HEK293T (cell line): ENCODE measurements around the gene PRG2.

Experiments
- CTCF ChIA-PET: fragments of 350-600 bp; formaldehyde crosslinking; extraction: SDS; loops from one replicate; lab custom pipeline; 2021; ENCODE audit warnings: antibody characterized with exemption, inconsistent platforms; lab: Yijun Ruan, JAX
- POLR2A ChIA-PET: fragments of 350-600 bp; formaldehyde crosslinking; extraction: SDS; loops from one replicate; lab custom pipeline; 2020; ENCODE audit warnings: antibody characterized with exemption, inconsistent platforms; lab: Yijun Ruan, JAX
- DNase-seq: peaks from one replicate; pipeline ENCODE4 v3.0.0; 2012; ENCODE audit warnings: mixed read lengths; ENCODE audit errors: extremely low spot score
- ARNT ChIP-seq: fragments of 450-650 bp; IDR thresholded peaks from 2 replicates; pipeline ENCODE4 v1.6.1; 2017; ENCODE audit warnings: mild to moderate bottlenecking
- BHLHE40 ChIP-seq: fragments of 450-650 bp; IDR thresholded peaks from 2 replicates; pipeline ENCODE4 v1.6.1; 2016; ENCODE audit warnings: mild to moderate bottlenecking, moderate library complexity, borderline replicate concordance
- CTBP1 ChIP-seq: fragments of 450-650 bp; IDR thresholded peaks from 2 replicates; pipeline ENCODE4 v1.6.1; 2016; ENCODE audit warnings: borderline replicate concordance
- ELF4 ChIP-seq: fragments of 450-650 bp; IDR thresholded peaks from 2 replicates; pipeline ENCODE4 v1.6.1; 2017; ENCODE audit warnings: antibody characterized with exemption
- FOXA1 ChIP-seq: fragments of 450-650 bp; IDR thresholded peaks from 2 replicates; pipeline ENCODE4 v1.6.1; 2016; ENCODE audit warnings: mild to moderate bottlenecking
- FOXK2 ChIP-seq: fragments of 450-650 bp; IDR thresholded peaks from 2 replicates; pipeline ENCODE4 v1.6.1; 2016; ENCODE audit warnings: mild to moderate bottlenecking
- FOXM1 ChIP-seq: fragments of 450-650 bp; IDR thresholded peaks from 2 replicates; pipeline ENCODE4 v1.6.1; 2017; ENCODE audit warnings: mild to moderate bottlenecking, borderline replicate concordance
- HDGF ChIP-seq: fragments of 450-650 bp; IDR thresholded peaks from 2 replicates; pipeline ENCODE4 v1.6.1; 2017; ENCODE audit warnings: antibody characterized with exemption, borderline replicate concordance
- L3MBTL2 ChIP-seq: fragments of 450-650 bp; conservative IDR thresholded peaks from 2 replicates; pipeline ENCODE4 v1.6.1; 2016; ENCODE audit warnings: mild to moderate bottlenecking
- LEF1 ChIP-seq: fragments of 450-650 bp; IDR thresholded peaks from 2 replicates; pipeline ENCODE4 v1.6.1; 2017; ENCODE audit warnings: mild to moderate bottlenecking, borderline replicate concordance
- NFRKB ChIP-seq: fragments of 450-650 bp; IDR thresholded peaks from 2 replicates; pipeline ENCODE4 v1.6.1; 2016; ENCODE audit warnings: mild to moderate bottlenecking, moderate library complexity
- PKNOX1 ChIP-seq: fragments of 450-650 bp; IDR thresholded peaks from 2 replicates; pipeline ENCODE4 v1.6.1; 2016
- SP1 ChIP-seq: fragments of 450-650 bp; IDR thresholded peaks from 2 replicates; pipeline ENCODE4 v1.6.1; 2017
- SUZ12 ChIP-seq: fragments of 450-650 bp; IDR thresholded peaks from 2 replicates; pipeline ENCODE4 v1.6.1; 2016; ENCODE audit warnings: mild to moderate bottlenecking
- TARDBP ChIP-seq: fragments of 450-650 bp; IDR thresholded peaks from 2 replicates; pipeline ENCODE4 v1.6.1; 2016
- ZNF384 ChIP-seq: fragments of 450-650 bp; IDR thresholded peaks from 2 replicates; pipeline ENCODE4 v1.6.1; 2016

The PRG2 gene

DNA sequence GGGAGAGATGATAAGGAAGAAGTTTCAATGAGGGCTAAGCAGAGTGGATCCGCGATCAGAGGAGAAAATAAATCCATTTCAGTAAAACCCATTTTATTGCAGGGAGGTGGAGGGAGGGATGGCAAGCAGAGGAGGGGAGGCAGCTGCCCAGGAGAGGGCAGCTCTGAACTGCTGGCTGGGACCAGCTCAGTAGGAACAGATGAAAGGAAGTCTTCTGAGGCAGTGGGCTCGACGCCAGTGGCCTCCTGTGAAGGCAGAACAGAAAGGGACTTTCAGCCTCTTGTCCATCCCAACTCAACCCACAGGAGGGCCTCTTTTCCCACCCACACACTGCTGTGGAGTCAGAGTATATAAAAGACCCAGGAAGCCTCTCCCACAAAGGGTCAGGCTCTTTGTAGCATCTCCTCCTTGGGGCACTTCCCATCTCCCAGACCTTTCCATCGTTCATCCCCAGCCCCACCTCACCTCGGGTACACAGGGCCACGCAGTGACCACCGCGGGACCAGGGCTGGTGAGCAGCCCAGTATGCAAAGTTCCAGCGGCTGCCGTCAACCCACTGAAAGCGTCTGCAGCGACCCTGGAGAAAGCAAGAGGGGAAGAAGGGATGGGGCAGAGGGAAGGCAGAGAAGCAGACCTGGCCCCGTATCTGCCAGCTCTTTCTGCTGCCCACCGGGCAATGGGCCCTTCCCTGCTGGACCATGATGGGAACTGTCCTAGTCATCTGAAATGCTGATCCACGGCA is 3.0 kb downstream of the PRG2 start:
- ChIA-PET POLR2A (no interaction called here), CTCF (interaction anchor here (0.6 kb wide), 1 partner anchor 194 kb away, joined by 3 read pairs; no protein-coding TSS in a partner anchor)
- TF ChIP-seq HDGF (no peak), ELF4 (no peak), BHLHE40 (no peak), FOXM1 (no peak), PKNOX1 (no peak), ARNT (no peak), FOXA1 (no peak), LEF1 (no peak), NFRKB (no peak), SUZ12 (no peak), FOXK2 (no peak), L3MBTL2 (no peak), SP1 (no peak), CTBP1 (no peak), ZNF384 (no peak), TARDBP (no peak)
- no peak for DNase-seq

- ChIA-PET POLR2A (no interaction called here), CTCF (no interaction called here)
- TF ChIP-seq BHLHE40 (no peak), TARDBP (no peak), FOXA1 (no peak), LEF1 (no peak), CTBP1 (no peak), SP1 (no peak), PKNOX1 (no peak), SUZ12 (no peak), ELF4 (no peak), NFRKB (no peak), FOXK2 (no peak), HDGF (no peak), ZNF384 (no peak), L3MBTL2 (no peak), ARNT (no peak), FOXM1 (no peak)
- no peak for DNase-seq
Observed at GRCh38 chr11:57386178-57386940, 4.1 kb downstream of the PRG2 start.

DNA sequence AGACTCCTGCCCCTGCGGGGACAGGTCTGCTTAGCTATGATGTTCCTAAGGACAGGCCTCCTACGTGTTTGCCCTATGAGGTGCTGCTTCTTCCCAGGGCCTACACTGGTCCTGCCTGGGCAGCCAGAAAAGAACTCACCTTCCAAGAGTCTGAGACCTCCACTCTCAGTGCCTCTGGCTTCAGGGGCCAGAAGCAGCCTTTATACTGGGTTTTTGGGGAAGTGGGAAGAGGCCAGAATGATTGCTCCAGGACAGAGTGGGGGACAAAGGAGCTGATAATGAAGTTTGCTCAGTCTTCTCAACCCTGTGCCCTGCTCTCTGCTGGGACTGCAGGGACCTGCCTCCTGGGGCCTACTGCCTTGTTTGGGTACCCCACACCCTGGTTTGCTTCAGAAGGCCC is 9.5 kb downstream of the PRG2 start, which contains the start of gene PRG3:
PRG3 (minus strand) TSS at position 176 of the 400 bp plus-strand sequence. CDS start 442 bp downstream, outside the sequence.
- DNase-seq = no peak
- POLR2A ChIA-PET = no interaction called here
- no peak for TF ChIP-seq TARDBP
- TF ChIP-seq FOXA1 = no peak
- no peak for TF ChIP-seq PKNOX1
- no peak for TF ChIP-seq FOXK2
- no peak for TF ChIP-seq LEF1
- no peak for TF ChIP-seq BHLHE40
- no peak for TF ChIP-seq SP1
- no peak for TF ChIP-seq FOXM1
- no peak for TF ChIP-seq NFRKB
- no peak for TF ChIP-seq SUZ12
- no peak for TF ChIP-seq L3MBTL2
- TF ChIP-seq ELF4 = no peak
- CTCF ChIA-PET = no interaction called here

DNA sequence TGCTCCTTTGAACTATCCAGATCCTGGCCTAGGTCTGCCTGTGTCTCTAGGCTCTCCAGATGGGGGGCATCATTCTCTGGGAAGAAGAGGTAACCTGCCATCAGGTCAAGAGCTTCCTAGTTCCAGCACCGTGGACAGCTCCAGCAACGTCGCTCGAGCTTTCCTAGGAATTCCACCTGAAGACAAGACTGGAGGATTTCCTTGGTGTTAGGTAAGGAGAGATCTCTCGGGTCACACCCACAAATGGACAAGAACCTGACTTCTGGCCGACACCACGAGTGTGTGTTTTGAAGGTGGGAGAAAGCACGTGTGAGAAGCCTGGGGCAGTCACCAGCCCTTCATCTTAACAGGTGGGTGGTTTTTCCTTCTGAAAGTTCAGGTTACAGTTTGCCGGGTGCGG is 10.7 kb downstream of the PRG2 start:
- ChIA-PET CTCF (interaction anchor here (0.5 kb wide), 1 partner anchor 141 kb away, joined by 4 read pairs; no protein-coding TSS in a partner anchor), POLR2A (no interaction called here)
- peak; percentile 26 for DNase-seq
- TF ChIP-seq NFRKB (no peak), BHLHE40 (no peak), SUZ12 (no peak), SP1 (no peak), PKNOX1 (no peak), L3MBTL2 (no peak), CTBP1 (no peak), FOXK2 (no peak), FOXM1 (no peak), ZNF384 (no peak)

DNA sequence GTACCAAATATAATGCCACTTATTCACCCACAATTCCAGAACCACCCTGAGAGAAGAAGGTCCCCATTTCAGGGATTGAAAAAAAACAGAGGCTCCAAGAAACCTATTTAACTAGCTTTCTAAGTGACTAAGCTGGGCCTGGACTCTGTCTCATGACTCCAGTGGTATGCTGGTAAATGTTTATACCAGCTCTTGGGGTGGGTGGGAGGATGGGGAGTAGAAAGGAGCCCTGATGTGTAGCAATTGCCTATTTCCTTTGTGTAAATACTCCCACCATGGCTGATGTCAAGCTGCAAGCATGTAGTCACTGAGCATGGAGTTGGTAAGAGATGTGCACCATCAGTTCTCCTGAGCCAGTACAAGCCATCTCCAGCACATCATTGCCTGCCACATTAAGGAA is 12.3 kb downstream of the PRG2 start:
- CTCF ChIA-PET = no interaction called here
- TF ChIP-seq HDGF (no peak), ELF4 (no peak), PKNOX1 (no peak), SUZ12 (no peak), LEF1 (no peak), SP1 (no peak), FOXM1 (no peak), NFRKB (no peak), ARNT (no peak), FOXK2 (no peak), BHLHE40 (no peak), L3MBTL2 (no peak), TARDBP (no peak), FOXA1 (no peak), CTBP1 (no peak), ZNF384 (no peak)
- no peak for DNase-seq
- POLR2A ChIA-PET = no interaction called here
